ENCODE measurements around the gene FYCO1. TPM values are rescaled to one million over a fixed set of nuclear protein-coding genes. Genes with fewer than 3 reads are reported as not detected.

FYCO1 gene
- total and polyA plus RNA-seq, 2 of the 13 experiments (the other 11 are each of a cell fraction or from before 2014, with no cell fraction given): 2.7 to 4.2 TPM

GRCh38 chr3:45986303-45986982 lies 9.2 kb downstream of the FYCO1 start (continued):
- TF ChIP-seq ZFP82 (CRISPR knock-in tag; IDR thresholded peaks at IDR 0.05; ENCODE audit: borderline replicate concordance) (0 out of 2 replicates have a peak, but pooled peaks have one; percentile 45), THAP11 (CRISPR knock-in tag; IDR thresholded peaks at IDR 0.05) (peak; percentile 42), ZNF333 (CRISPR knock-in tag; IDR thresholded peaks at IDR 0.05; ENCODE audit: borderline replicate concordance) (no peak), ZNF605 (CRISPR knock-in tag; IDR thresholded peaks at IDR 0.05) (no peak), ARID5B (CRISPR knock-in tag; IDR thresholded peaks at IDR 0.05) (peak; percentile 69), YEATS2 (CRISPR knock-in tag; IDR thresholded peaks at IDR 0.05; ENCODE audit: borderline replicate concordance) (peak; percentile 47; the same call in 1 of the 2 replicates), SIN3B (IDR thresholded peaks at IDR 0.05; ENCODE audit: low read length) (no peak), ASH2L (IDR thresholded peaks at IDR 0.05; ENCODE audit: insufficient read length, low read depth, low read length) (peak; percentile 22), PRDM10 (CRISPR knock-in tag; IDR thresholded peaks at IDR 0.05; ENCODE audit: low read depth) (no peak), LCORL (IDR thresholded peaks at IDR 0.05) (peak; percentile 56; the same call in 1 of the 2 replicates), LCORL (CRISPR knock-in tag; IDR thresholded peaks at IDR 0.05) (peak; percentile 50; the same call in 1 of the 2 replicates), MLX (CRISPR knock-in tag; IDR thresholded peaks at IDR 0.05) (no peak), POLR2A (IDR thresholded peaks at IDR 0.05; ENCODE audit: insufficient read depth in 1 of 2, low read depth in 2 of 2, low read length in 2 of 2) (peak in 1 of 2 experiments; percentile 53; a peak in 2 of 4 replicates), FIP1L1 (IDR thresholded peaks at IDR 0.05; ENCODE audit: borderline replicate concordance, insufficient read depth, low read depth, low read length) (no peak), NFYC (CRISPR knock-in tag; IDR thresholded peaks at IDR 0.05) (peak; percentile 37; the same call in 1 of the 2 replicates), HNF1A (IDR thresholded peaks at IDR 0.05; ENCODE audit: low read depth) (0 out of 2 replicates have a peak, but pooled peaks have one; percentile 30), HNF1A (CRISPR knock-in tag; IDR thresholded peaks at IDR 0.05; ENCODE audit: borderline replicate concordance) (no peak)

All from HepG2 (cell line).